Uterus (tissue), 4 donors: ENCODE measurements around the gene ABCC4. TPM values are rescaled to one million over a fixed set of nuclear protein-coding genes. Genes with fewer than 3 reads are reported as not detected.

Experiments used
- DNase-seq, 2 donors: peaks; one replicate each; pipeline ENCODE4 v3.0.0-alpha.2; 2019 to 2020
- H3K27ac ChIP-seq, 2 donors: fragments of 200-600 bp; sonication (generic); 1 replicate in 1 of 2; 2 replicates in 1 of 2; pipeline ENCODE4 v1.5.1; 2016 to 2018
- H3K27me3 ChIP-seq, 2 donors: fragments of 200-600 bp; sonication (generic); one replicate each; pipeline ENCODE4 v1.5.1; 2018 to 2019; ENCODE audit warnings: control low read depth in 1 of 2
- H3K36me3 ChIP-seq, 2 donors: fragments of 200-600 bp; sonication (generic); one replicate each; pipeline ENCODE4 v1.5.1; 2019; ENCODE audit warnings: control low read depth in 1 of 2
- H3K4me1 ChIP-seq, 2 donors: fragments of 200-600 bp; sonication (generic); one replicate each; pipeline ENCODE4 v1.5.1; 2018 to 2019; ENCODE audit warnings: control low read depth in 1 of 2
- H3K4me3 ChIP-seq, 2 donors: fragments of 200-600 bp; sonication (generic); 1 replicate in 1 of 2; 2 replicates in 1 of 2; pipeline ENCODE4 v1.5.1; 2018 to 2019; ENCODE audit warnings: mild to moderate bottlenecking in 1 of 2
- H3K9me3 ChIP-seq, 2 donors: fragments of 200-600 bp; sonication (generic); one replicate each; pipeline ENCODE4 v1.5.1; 2019; ENCODE audit warnings: control low read depth in 1 of 2
- POLR2A ChIP-seq, 2 donors: fragments of 450-650 bp; IDR thresholded peaks; one replicate each; pipeline ENCODE4 v1.6.1; 2016; ENCODE audit warnings: antibody characterized with exemption in 2 of 2, mild to moderate bottlenecking in 1 of 2, moderate library complexity in 1 of 2
- intact Hi-C: fragments of 100-400 bp; cut with DNase I; formaldehyde crosslinking; loops from one replicate; pipeline ENCODE4 v1.15.1; 2023; ENCODE audit warnings: low total_unique reads
- total RNA-seq, 4 donors: library from RNA; depleted of rRNA in 3 of 4; stranded (reverse); fragments of >200 nt in 3 of 4; gene quantifications; one replicate each; pipeline versions ENCODE4 v1.1.0 to v1.2.4, GENCODE V29; 2014 to 2023
- TF ChIP-seq, protein P1 (sequence below), 4 experiments: fragments of 200-600 bp in 2 of 4; fragments of 450-650 bp in 2 of 4; sonication (generic) in 2 of 4; IDR thresholded peaks; one replicate each; pipeline ENCODE4 v1.5.1; 2016 to 2019; ENCODE audit warnings: antibody characterized with exemption in 4 of 4, mild to moderate bottlenecking in 2 of 4, moderate library complexity in 1 of 4
- donor health status: DM: yes; HTN: yes; CAD: no.

The ABCC4 gene
- total RNA-seq, 4 donors from 2014 or later, result 13.8 to 37.7 (median 25.3) TPM

DNA sequence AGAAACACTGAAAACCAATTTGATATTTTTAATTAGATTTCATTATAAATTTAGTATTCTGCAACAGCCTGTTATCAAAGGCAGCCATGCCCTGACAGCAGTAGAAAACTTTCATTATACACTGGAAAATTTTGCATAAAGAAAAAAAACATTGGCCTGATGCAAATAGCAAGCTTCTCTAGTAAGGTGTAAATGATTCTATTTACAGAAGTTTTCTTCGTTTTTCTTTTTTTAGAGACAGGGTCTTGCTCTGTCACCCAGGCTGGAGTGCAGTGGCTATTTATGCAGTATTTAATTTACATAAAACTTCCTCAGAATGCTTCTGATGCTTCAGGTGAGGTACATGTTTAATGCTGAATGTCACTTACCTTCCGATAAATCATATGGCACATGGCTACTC, 67.0 kb downstream of the ABCC4 start:
- intact Hi-C loops, result no loop called here
- no peaks in the 10 kb centered on the region for H3K27me3 ChIP-seq
- DNase-seq, result no peak
- no peak overlapping the region for H3K27ac ChIP-seq
- H3K9me3 ChIP-seq, result no peaks in the 10 kb centered on the region
- H3K4me3 ChIP-seq, result no peak overlapping the region
- H3K36me3 ChIP-seq, result no peaks in the 10 kb centered on the region
- no peaks in the 10 kb centered on the region for H3K4me1 ChIP-seq
- no peak for TF ChIP-seq POLR2A (IDR thresholded peaks at IDR 0.05)
- TF ChIP-seq, protein P1, sequence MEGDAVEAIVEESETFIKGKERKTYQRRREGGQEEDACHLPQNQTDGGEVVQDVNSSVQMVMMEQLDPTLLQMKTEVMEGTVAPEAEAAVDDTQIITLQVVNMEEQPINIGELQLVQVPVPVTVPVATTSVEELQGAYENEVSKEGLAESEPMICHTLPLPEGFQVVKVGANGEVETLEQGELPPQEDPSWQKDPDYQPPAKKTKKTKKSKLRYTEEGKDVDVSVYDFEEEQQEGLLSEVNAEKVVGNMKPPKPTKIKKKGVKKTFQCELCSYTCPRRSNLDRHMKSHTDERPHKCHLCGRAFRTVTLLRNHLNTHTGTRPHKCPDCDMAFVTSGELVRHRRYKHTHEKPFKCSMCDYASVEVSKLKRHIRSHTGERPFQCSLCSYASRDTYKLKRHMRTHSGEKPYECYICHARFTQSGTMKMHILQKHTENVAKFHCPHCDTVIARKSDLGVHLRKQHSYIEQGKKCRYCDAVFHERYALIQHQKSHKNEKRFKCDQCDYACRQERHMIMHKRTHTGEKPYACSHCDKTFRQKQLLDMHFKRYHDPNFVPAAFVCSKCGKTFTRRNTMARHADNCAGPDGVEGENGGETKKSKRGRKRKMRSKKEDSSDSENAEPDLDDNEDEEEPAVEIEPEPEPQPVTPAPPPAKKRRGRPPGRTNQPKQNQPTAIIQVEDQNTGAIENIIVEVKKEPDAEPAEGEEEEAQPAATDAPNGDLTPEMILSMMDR (IDR thresholded peaks at IDR 0.05), result no peak

DNA sequence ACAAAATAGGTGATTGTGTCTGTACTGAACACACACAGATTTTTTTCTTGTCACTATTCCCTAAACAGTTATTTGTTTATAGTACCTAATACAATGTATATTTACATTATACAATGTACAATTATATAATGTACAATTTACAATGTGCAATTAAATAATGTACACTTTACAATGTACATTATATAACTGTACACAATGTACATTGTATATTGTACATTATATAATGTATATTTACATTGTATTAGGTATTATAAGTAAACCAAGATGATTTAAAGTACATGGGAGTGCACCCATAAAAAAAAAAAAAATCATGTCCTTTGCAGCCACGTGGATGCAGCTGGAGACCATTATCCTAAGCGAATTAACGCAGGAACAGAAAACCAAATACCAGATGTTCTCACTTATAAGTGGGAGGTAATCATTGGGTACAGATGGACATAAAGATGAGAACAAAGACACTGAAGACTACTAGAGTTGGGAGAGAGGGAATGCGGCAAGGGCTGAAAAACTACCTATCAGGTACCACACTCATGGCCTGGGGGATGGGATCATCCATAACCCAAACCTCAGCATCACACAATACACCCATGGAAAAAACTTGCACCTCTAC, 68.1 kb downstream of the ABCC4 start:
- H3K27me3 ChIP-seq, result no peaks in the 10 kb centered on the region
- TF ChIP-seq POLR2A (IDR thresholded peaks at IDR 0.05), result no peak
- TF ChIP-seq, protein P1 (IDR thresholded peaks at IDR 0.05), result no peak
- no peak overlapping the region for H3K27ac ChIP-seq
- intact Hi-C loops, result no loop called here
- H3K4me3 ChIP-seq, result no peak overlapping the region
- no peaks in the 10 kb centered on the region for H3K4me1 ChIP-seq
- H3K36me3 ChIP-seq, result no peaks in the 10 kb centered on the region
- DNase-seq, result no peak
- H3K9me3 ChIP-seq, result no peaks in the 10 kb centered on the region

GRCh38 chr13:95231393-95231792, 69.9 kb downstream of the ABCC4 start:
- no peak for TF ChIP-seq POLR2A (IDR thresholded peaks at IDR 0.05)
- TF ChIP-seq, protein P1 (IDR thresholded peaks at IDR 0.05), result no peak
- intact Hi-C loops, result no loop called here
- H3K9me3 ChIP-seq, result no peaks in the 10 kb centered on the region

GRCh38 chr13:95229855-95230254, 71.4 kb downstream of the ABCC4 start:
- Histone ChIP-seq H3K9me3 (no peaks in the 10 kb centered on the region), H3K27me3 (no peaks in the 10 kb centered on the region), H3K4me3 (no peak overlapping the region), H3K27ac (no peak overlapping the region), H3K36me3 (no peaks in the 10 kb centered on the region), H3K4me1 (no peaks in the 10 kb centered on the region)
- no peak for TF ChIP-seq POLR2A (IDR thresholded peaks at IDR 0.05)
- TF ChIP-seq, protein P1 (IDR thresholded peaks at IDR 0.05), result no peak
- no peak for DNase-seq
- intact Hi-C loops, result no loop called here

More at GRCh38 chr13:95231393-95231792, 69.9 kb downstream of the ABCC4 start:
- no peak for DNase-seq
- H3K27me3 ChIP-seq, result no peaks in the 10 kb centered on the region
- H3K4me1 ChIP-seq, result no peaks in the 10 kb centered on the region
- H3K27ac ChIP-seq, result no peak overlapping the region
- H3K4me3 ChIP-seq, result no peak overlapping the region
- H3K36me3 ChIP-seq, result no peaks in the 10 kb centered on the region

- no peaks in the 10 kb centered on the region for H3K27me3 ChIP-seq
- DNase-seq, result no peak
- no peaks in the 10 kb centered on the region for H3K9me3 ChIP-seq
- TF ChIP-seq, protein P1 (IDR thresholded peaks at IDR 0.05), result no peak
- no peak for TF ChIP-seq POLR2A (IDR thresholded peaks at IDR 0.05)
- intact Hi-C loops, result no loop called here
- no peak overlapping the region for H3K4me3 ChIP-seq
- no peak overlapping the region for H3K27ac ChIP-seq
- no peaks in the 10 kb centered on the region for H3K4me1 ChIP-seq
- no peaks in the 10 kb centered on the region for H3K36me3 ChIP-seq
These were observed 73.1 kb downstream of the ABCC4 start for GRCh38 chr13:95228130-95228529.
